GM21528 (cell line): ENCODE results near the gene NEDD4L.

ENCODE experiments used
- ATAC-seq: cut with Tn5 transposase; IDR thresholded peaks from one replicate; pipeline ENCODE4 v1.9.1; 2021; ENCODE audit warnings: mild to moderate bottlenecking, moderate library complexity; ENCODE audit not compliant: unreplicated experiment, low FRiP score

Gene NEDD4L

DNA sequence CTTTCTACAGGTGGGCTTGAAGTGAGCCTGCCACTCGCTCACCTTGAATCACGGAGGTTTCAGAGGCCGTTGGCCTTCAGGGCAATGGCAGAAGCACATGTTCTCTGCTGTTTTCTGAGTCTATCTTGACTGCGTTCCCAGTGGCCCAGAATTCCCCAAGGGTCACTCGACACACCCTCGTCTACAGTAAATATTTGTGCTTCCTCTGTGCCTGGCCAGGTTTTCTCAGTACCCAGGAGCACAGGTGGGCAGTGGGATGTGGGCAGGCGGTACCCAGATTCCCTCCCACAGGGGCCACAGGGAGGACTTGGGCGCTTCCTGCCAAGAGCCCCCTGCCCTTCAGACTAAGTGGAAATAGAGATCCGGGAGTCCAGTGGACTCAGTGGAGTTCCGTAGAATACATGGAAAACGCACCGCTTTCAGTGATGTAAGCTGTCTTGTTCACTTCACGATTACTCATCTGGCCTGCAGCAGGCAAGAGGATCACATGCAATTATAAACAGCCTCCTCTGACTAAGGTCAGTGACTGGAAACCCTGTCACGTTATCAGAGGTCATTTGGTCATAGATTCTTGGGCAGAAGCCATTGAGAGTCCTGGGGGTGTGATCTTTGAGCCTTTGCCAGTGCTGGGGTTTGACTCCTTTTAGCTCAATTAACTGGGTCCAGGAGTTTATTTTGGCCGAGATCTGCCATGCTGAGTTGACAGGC, 179.8 kb downstream of the NEDD4L start:
- ATAC-seq: no peak

DNA sequence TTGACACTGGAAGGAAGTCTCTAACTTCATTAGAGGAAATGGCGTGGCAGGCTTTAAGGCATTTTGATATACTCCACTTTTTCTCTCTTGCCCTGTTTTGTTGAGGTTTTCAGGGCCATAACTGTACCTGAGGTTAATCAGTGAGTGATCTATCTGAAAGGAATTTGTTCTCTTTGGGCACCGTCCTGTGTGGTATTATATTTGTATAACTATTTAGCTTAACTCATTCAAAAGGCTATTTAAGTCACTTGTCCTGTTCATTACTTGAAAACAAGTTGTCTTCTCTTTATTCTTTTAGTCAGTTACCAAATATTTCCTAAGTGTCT, 180.4 kb downstream of the NEDD4L start:
- no peak for ATAC-seq

DNA sequence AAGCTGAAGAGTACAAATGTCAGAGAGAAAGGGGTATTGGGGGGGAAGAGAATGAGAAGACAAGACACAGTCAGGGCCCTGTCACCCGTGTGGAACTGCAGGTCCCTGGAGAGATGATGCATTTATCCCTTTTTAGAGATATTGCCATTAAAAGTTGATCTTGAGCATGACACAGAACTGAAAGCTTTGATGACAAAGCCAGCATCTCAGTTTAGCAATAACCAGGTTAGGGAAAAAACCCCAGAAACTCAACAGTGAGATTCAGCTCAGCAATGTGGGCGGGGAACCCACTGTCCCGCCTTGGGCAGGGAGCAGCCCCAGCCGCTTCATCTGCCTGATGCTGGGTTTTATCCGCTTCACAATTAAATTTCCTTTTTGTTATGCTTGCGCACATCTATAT, 181.1 kb downstream of the NEDD4L start:
- peak; percentile 79 for ATAC-seq

- no peak for ATAC-seq
Measured at GRCh38 chr18:58226429-58226828, 182.4 kb downstream of the NEDD4L start.

GRCh38 chr18:58227361-58227930, 183.4 kb downstream of the NEDD4L start:
- no peak for ATAC-seq

DNA sequence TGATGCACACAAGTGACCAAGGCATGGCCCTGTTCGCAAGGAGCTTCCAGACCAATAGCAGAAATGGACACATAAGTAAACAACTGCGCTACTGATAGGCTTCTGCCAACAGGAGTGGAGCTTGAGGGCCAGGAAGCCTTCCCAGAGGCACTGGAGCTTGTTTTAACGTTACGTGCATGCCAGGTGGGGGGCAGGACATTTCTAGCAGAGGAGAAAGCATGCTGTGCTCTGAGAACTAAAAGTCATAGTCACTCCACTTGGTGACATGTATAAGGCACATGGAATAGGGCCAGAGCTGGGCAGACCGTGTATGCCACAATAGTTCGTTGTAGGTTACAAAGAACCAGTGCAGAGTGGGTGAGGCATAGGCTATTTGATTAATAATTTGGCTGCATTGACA, 184.2 kb downstream of the NEDD4L start:
- no peak for ATAC-seq

GRCh38 chr18:58228762-58229161, 184.7 kb downstream of the NEDD4L start:
- ATAC-seq: no peak

- no peak for ATAC-seq
Measured at GRCh38 chr18:58229162-58229561, 185.1 kb downstream of the NEDD4L start.

GRCh38 chr18:58230438-58231179, 186.6 kb downstream of the NEDD4L start:
- no peak for ATAC-seq

GRCh38 chr18:58231930-58232329, 187.9 kb downstream of the NEDD4L start:
- ATAC-seq: no peak

DNA sequence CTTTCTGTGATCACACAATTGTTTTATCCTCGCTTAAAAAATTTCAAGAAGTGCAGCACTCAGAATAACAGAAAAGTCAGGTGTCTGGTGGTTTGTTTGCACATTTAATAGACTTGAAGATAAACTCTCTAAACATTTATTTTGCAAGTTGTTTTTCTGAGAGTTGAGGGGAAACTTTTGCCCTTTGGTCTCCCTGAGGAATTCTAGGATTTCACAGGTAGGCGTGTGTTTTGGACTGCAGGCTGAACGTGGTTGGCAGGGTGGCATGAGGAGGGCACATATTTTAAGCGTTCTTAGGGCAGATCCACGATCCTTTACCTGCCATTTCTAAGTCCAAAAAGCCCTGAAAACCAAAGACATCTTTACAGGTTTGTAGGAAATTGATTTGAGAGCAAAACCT, 188.6 kb downstream of the NEDD4L start:
- ATAC-seq: no peak

DNA sequence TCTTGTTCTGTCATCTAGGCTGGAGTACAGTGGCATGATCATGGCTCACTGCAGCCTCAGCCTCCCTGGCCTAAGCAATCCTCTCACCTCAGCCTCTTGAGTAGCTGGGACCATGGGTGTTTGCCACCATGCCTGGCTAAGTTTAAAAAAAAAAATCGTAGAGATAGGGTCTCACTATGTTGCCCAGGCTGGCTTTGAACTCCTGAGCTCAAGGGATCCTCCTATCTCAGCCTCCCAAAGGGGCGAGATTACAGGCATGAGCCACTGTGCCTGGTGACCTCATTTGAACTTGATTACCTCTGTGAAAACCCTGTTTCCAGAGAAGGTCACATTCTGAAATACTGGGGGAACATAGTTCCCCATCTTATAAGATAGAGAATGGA, 190.3 kb downstream of the NEDD4L start:
- ATAC-seq: no peak

GRCh38 chr18:58235001-58235436, 191.0 kb downstream of the NEDD4L start:
- ATAC-seq: no peak

DNA sequence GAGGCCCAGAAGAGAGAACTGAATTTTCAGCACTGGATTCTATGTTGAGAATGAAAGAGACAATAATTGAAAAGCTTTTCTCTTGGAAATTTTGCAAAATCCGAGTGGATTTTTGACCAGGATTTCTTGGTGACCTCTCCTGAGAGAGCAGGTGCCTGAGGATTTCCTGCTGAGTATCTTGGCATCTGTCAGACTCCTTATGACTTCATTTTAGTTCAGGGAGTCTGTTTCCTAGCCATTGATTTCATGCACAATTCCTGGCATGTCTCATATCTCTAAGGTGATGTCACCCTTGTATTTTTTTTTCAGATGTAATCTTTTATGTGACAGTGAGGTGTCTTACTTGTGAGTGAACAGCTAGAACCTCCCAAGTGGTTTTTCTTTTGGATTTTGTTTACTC, 195.9 kb downstream of the NEDD4L start:
- ATAC-seq: no peak

GRCh38 chr18:58241026-58241679, 197.1 kb downstream of the NEDD4L start:
- no peak for ATAC-seq

DNA sequence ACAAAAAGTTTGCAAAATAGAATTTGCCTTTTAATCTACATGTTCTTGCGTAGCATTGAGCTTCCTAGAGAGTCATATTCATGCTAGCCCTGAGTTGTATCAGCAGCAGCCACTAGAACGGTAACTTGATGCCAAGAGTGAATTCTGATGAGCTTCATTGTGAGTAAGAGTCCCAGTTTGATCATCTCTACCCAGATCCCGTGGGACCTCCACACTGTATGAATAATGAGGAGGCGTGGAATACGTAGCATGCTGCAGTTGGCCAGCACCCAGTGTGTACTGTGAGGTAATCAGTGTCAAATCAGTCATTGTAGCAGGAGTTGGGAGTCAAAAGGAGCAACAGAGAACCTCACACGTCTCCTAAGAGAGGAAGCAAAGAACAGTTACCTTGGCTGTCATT, 197.9 kb downstream of the NEDD4L start:
- no peak for ATAC-seq

GRCh38 chr18:58242435-58242834, 198.4 kb downstream of the NEDD4L start:
- no peak for ATAC-seq

DNA sequence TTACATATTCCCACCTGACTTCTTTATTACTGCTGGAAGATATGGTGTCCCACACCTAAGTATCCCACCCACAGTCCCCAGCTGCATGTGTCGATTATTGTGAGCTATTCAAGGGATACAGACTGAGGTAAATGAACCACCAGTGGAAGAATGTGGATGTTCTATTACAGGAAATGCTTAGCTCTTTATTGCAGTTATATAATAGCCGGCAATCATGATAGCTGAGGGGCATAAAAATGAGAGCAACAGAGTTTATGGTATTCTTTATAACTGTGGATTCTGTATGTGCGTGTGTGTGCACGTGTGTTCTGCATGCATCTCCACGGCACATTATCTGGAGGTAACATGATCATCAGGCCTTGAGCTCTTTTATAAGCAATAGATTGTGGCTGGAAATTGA, 198.9 kb downstream of the NEDD4L start:
- ATAC-seq: no peak

GRCh38 chr18:58243401-58243800, 199.4 kb downstream of the NEDD4L start:
- ATAC-seq: no peak

- ATAC-seq: no peak
Measured at GRCh38 chr18:58247363-58247834, 203.4 kb downstream of the NEDD4L start.

- no peak for ATAC-seq
Measured at GRCh38 chr18:58249712-58250111, 205.7 kb downstream of the NEDD4L start.
